ENCODE data around the gene CCM2.

CCM2 gene

GRCh38 chr7:45073786-45074527 is 74.0 kb downstream of the CCM2 start:
- no peak for TF ChIP-seq CTCF (IDR thresholded peaks at IDR 0.05)
- DNase-seq: peak in 1 of 2 donors; percentile 62
- intact Hi-C loops (cut with DNase I; ENCODE audit: low total_unique reads): no loop called here

GRCh38 chr7:45074528-45075354 is 74.7 kb downstream of the CCM2 start:
- peaks cover 0 to 3% (median 0%) of the 10 kb centered on the region in 4 donors for H3K4me1 ChIP-seq
- H3K27ac ChIP-seq: no peak overlapping the region
- no peak for TF ChIP-seq CTCF (IDR thresholded peaks at IDR 0.05)
- peaks cover 52 to 86% (median 77%) of the 10 kb centered on the region in 3 donors for H3K36me3 ChIP-seq
- H3K4me3 ChIP-seq: no peak overlapping the region
- no peaks in the 10 kb centered on the region for H3K9me3 ChIP-seq
- intact Hi-C loops (cut with DNase I; ENCODE audit: low total_unique reads): no loop called here
- no peaks in the 10 kb centered on the region for H3K27me3 ChIP-seq
- DNase-seq: peak in 1 of 2 donors; percentile 53

More at GRCh38 chr7:45073786-45074527, 74.0 kb downstream of the CCM2 start:
- peaks cover 57 to 94% (median 85%) of the 10 kb centered on the region in 3 donors for H3K36me3 ChIP-seq
- H3K27ac ChIP-seq: no peak overlapping the region
- no peaks in the 10 kb centered on the region for H3K9me3 ChIP-seq
- peaks cover 0 to 3% (median 0%) of the 10 kb centered on the region in 4 donors for H3K4me1 ChIP-seq
- no peak overlapping the region for H3K4me3 ChIP-seq
- no peaks in the 10 kb centered on the region for H3K27me3 ChIP-seq

- TF ChIP-seq CTCF (IDR thresholded peaks at IDR 0.05): no peak
- no peaks in the 10 kb centered on the region for H3K27me3 ChIP-seq
- peaks cover 0 to 3% (median 0%) of the 10 kb centered on the region in 4 donors for H3K4me1 ChIP-seq
- peaks cover 46 to 81% (median 72%) of the 10 kb centered on the region in 3 donors for H3K36me3 ChIP-seq
- DNase-seq: peak in 1 of 2 donors; percentile 1
- H3K4me3 ChIP-seq: no peak overlapping the region
- H3K27ac ChIP-seq: no peak overlapping the region
- no peaks in the 10 kb centered on the region for H3K9me3 ChIP-seq
- intact Hi-C loops (cut with DNase I; ENCODE audit: low total_unique reads): no loop called here
Measured at GRCh38 chr7:45075355-45075644, 75.3 kb downstream of the CCM2 start.

GRCh38 chr7:45075871-45076796 is 76.1 kb downstream of the CCM2 start:
- TF ChIP-seq CTCF (IDR thresholded peaks at IDR 0.05): no peak
- DNase-seq: peak in 1 of 2 donors; percentile 60
- intact Hi-C loops (cut with DNase I; ENCODE audit: low total_unique reads): no loop called here
- Histone ChIP-seq H3K4me3 (no peak overlapping the region), H3K36me3 (peaks cover 46 to 81% (median 69%) of the 10 kb centered on the region in 3 donors), H3K27ac (no peak overlapping the region), H3K27me3 (no peaks in the 10 kb centered on the region), H3K4me1 (peaks cover 0 to 3% (median 0%) of the 10 kb centered on the region in 4 donors), H3K9me3 (no peaks in the 10 kb centered on the region)

GRCh38 chr7:45076946-45077345 is 76.9 kb downstream of the CCM2 start:
- Histone ChIP-seq H3K9me3 (no peaks in the 10 kb centered on the region), H3K36me3 (peaks cover 38 to 77% (median 62%) of the 10 kb centered on the region in 3 donors), H3K4me1 (peaks cover 0 to 3% (median 0%) of the 10 kb centered on the region in 4 donors), H3K27me3 (no peaks in the 10 kb centered on the region), H3K27ac (no peak overlapping the region), H3K4me3 (no peak overlapping the region)
- intact Hi-C loops (cut with DNase I; ENCODE audit: low total_unique reads): no loop called here
- TF ChIP-seq CTCF (IDR thresholded peaks at IDR 0.05): no peak
- peak in 1 of 2 donors; percentile 57 for DNase-seq

Data from tibial artery (tissue), 4 donors.